PC-3 (cell line): Measurements from ENCODE around the gene MMP24OS. TPM values are rescaled to one million over a fixed set of nuclear protein-coding genes. Genes with fewer than 3 reads are reported as not detected.

Source experiments
- ATAC-seq: fragments of 200-7000 bp; cut with Tn5 transposase; 2 replicates; pipeline ENCODE4 v1.9.1; 2020; ENCODE audit warnings: mild to moderate bottlenecking, moderate library complexity
- BruUV-seq: library from RNA; stranded (reverse); fragments of 400-500 nt; replicated peaks from 2 replicates; lab custom pipeline; 2021; lab: Mats Ljungman, UMichigan
- CTCF ChIA-PET: fragments of 300-600 bp; sonication (Branson Sonifier 250); formaldehyde crosslinking; loops from one replicate; lab custom pipeline; 2022; ENCODE audit warnings: antibody characterized with exemption; lab: Charles Lee
- POLR2A ChIA-PET: fragments of 300-600 bp; sonication (Branson Sonifier 250); formaldehyde crosslinking; loops from one replicate; lab custom pipeline; 2022; ENCODE audit warnings: antibody characterized with exemption; ENCODE audit not compliant: unreplicated experiment; lab: Charles Lee
- DNase-seq: peaks from one replicate; pipeline ENCODE4 v3.0.0-alpha.2; 2015
- H2AFZ ChIP-seq: fragments of 300-600 bp; sonication (generic); 2 replicates; pipeline ENCODE4 v1.6.0; 2016; ENCODE audit warnings: antibody characterized with exemption, low read length
- H3F3A ChIP-seq: fragments of 300-600 bp; sonication (generic); one replicate; pipeline ENCODE4 v1.6.0; 2017; ENCODE audit warnings: antibody characterized with exemption, low read length, control low read depth, mild to moderate bottlenecking; ENCODE audit not compliant: unreplicated experiment
- H3K27ac ChIP-seq: fragments of 300-600 bp; sonication (generic); 2 replicates; pipeline ENCODE4 v1.5.1; 2016; ENCODE audit warnings: mild to moderate bottlenecking, low read length
- H3K27me3 ChIP-seq: fragments of 300-600 bp; sonication (generic); 2 replicates; pipeline ENCODE4 v1.6.1; 2016; ENCODE audit warnings: low read length, mixed read lengths
- H3K36me3 ChIP-seq: fragments of 300-600 bp; sonication (generic); 2 replicates; pipeline ENCODE4 v1.6.1; 2016; ENCODE audit warnings: low read depth, mixed run types, low read length, mixed read lengths
- H3K4me1 ChIP-seq: fragments of 300-600 bp; sonication (generic); 2 replicates; pipeline ENCODE4 v1.5.1; 2016; ENCODE audit warnings: low read length; ENCODE audit not compliant: insufficient read depth
- H3K4me2 ChIP-seq: fragments of 300-600 bp; sonication (generic); 2 replicates; pipeline ENCODE4 v1.6.0; 2016; ENCODE audit warnings: low read length
- H3K4me3 ChIP-seq: fragments of 300-600 bp; sonication (generic); 2 replicates; pipeline ENCODE4 v1.5.1; 2016; ENCODE audit warnings: mild to moderate bottlenecking, low read length, mixed read lengths
- H3K79me2 ChIP-seq: fragments of 300-600 bp; sonication (generic); 2 replicates; pipeline ENCODE4 v1.6.1; 2017; ENCODE audit warnings: low read length, mixed read lengths
- H3K9ac ChIP-seq: fragments of 300-600 bp; sonication (generic); 2 replicates; pipeline ENCODE4 v1.6.0; 2016; ENCODE audit warnings: mild to moderate bottlenecking, low read length
- H3K9me2 ChIP-seq: fragments of 300-600 bp; sonication (generic); replicated peaks from 2 replicates; pipeline ENCODE4 v1.6.1; 2016; ENCODE audit warnings: mixed run types, low read length, mixed read lengths
- H3K9me3 ChIP-seq: fragments of 300-600 bp; sonication (generic); 2 replicates; pipeline ENCODE4 v1.6.1; 2016; ENCODE audit warnings: low read length, mixed read lengths
- H4K20me1 ChIP-seq: fragments of 300-600 bp; sonication (generic); 2 replicates; pipeline ENCODE4 v1.6.1; 2016; ENCODE audit warnings: low read length, mixed read lengths
- EZH2 ChIP-seq: fragments of 300-600 bp; sonication (generic); IDR thresholded peaks from one replicate; pipeline ENCODE4 v1.6.1; 2017; ENCODE audit warnings: antibody characterized with exemption, mild to moderate bottlenecking, low read length; ENCODE audit not compliant: unreplicated experiment
- EZH2phosphoT487 ChIP-seq: fragments of 300-600 bp; sonication (generic); IDR thresholded peaks from 2 replicates; pipeline ENCODE4 v1.6.1; 2018; ENCODE audit warnings: mild to moderate bottlenecking, antibody characterized with exemption, low read length, borderline replicate concordance
- intact Hi-C: fragments of 100-400 bp; cut with micrococcal nuclease; formaldehyde crosslinking; loops from 2 replicates; pipeline ENCODE4 v1.9.0; 2023
- total RNA-seq: library from RNA; depleted of rRNA; stranded (reverse); fragments of >200 nt; gene quantifications from 2 replicates; pipeline ENCODE4 v1.2.3, GENCODE V29; 2014
- TF ChIP-seq, protein P1 (sequence below): fragments of 300-600 bp; sonication (generic); conservative IDR thresholded peaks from 2 replicates; pipeline ENCODE4 v1.5.1; 2017; ENCODE audit warnings: antibody characterized with exemption, low read depth, mild to moderate bottlenecking, low read length

MMP24OS gene
- total RNA-seq, 1 experiment from 2014 or later, result 19.5 TPM

DNA sequence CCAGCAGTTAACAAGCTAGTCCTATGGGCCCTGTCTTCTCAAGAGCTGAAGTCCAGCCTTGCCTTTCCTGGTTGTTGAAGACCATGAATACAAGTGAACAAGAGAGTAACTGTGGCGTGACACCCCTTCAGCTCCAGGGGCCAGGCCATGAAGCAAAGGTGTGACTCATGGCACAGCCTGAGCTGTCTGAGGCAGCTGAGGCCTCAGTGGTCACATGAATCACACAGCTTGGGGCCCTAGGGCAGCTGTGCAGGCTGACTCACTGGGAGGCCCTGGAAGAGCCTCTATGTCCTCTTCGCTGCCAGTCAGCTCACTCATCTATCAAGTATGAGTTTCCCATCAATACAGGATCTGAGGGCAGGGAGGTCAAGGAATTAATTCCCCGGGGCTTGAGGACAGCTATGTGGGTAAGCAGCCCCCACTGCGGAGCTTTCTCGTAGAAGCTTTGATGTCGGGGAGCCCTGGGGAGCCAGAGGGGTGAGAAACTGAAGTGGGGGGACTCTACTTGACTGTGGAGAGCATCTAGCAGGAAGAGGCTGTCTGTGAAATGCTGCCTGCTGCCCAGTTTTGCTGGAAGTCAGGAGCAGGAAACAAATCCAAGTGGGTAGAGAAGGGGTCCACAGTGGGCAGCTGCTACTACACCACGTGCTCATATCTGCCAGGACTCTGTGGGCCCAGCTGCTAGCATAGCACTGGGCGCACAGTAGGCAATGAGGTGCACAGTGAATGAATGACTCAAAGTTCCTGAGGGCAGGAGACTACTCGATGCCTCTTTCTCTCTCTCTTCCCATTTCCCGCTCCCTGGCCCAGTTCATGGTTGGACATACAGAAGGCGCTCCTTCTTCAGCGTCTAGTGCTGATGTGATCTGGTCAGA, 28.0 kb upstream of the MMP24OS start:
- BruUV-seq, result TSS peak; percentile 6
- Histone ChIP-seq H2AFZ (no peak overlapping the region), H4K20me1 (no peaks in the 10 kb centered on the region), H3K4me1 (peaks cover 90% of the 10 kb centered on the region), H3K36me3 (no peaks in the 10 kb centered on the region), H3K79me2 (0 out of 2 replicates have a peak, but pooled peaks cover 7% of the 10 kb centered on the region), H3K4me2 (peak overlapping the region; percentile 45), H3K4me3 (no peak overlapping the region), H3K27me3 (no peaks in the 10 kb centered on the region), H3K9me2 (no peaks in the 10 kb centered on the region), H3K9ac (peak overlapping the region; percentile 91), H3K9me3 (no peaks in the 10 kb centered on the region), H3K27ac (peak overlapping the region; percentile 98), H3F3A (peaks cover 17% of the 10 kb centered on the region)
- POLR2A ChIA-PET, result interaction anchor here (0.6 to 1.1 kb wide), 4 partner anchors 27 to 305 kb away, joined by 3 to 5 read pairs (median 4); partner anchors contain the start of gene MMP24OS
- DNase-seq (peak; percentile 100), ATAC-seq (peak; percentile 73)
- intact Hi-C loops, result loop anchor here (2.0 kb wide), 2 partner anchors 13 to 133 kb away; partner anchors contain the start of gene GDF5
- no peak for TF ChIP-seq EZH2phosphoT487
- no peak for TF ChIP-seq EZH2
- TF ChIP-seq, protein P1, sequence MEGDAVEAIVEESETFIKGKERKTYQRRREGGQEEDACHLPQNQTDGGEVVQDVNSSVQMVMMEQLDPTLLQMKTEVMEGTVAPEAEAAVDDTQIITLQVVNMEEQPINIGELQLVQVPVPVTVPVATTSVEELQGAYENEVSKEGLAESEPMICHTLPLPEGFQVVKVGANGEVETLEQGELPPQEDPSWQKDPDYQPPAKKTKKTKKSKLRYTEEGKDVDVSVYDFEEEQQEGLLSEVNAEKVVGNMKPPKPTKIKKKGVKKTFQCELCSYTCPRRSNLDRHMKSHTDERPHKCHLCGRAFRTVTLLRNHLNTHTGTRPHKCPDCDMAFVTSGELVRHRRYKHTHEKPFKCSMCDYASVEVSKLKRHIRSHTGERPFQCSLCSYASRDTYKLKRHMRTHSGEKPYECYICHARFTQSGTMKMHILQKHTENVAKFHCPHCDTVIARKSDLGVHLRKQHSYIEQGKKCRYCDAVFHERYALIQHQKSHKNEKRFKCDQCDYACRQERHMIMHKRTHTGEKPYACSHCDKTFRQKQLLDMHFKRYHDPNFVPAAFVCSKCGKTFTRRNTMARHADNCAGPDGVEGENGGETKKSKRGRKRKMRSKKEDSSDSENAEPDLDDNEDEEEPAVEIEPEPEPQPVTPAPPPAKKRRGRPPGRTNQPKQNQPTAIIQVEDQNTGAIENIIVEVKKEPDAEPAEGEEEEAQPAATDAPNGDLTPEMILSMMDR, result no peak
- CTCF ChIA-PET, result interaction anchor here (0.6 to 3.7 kb wide), 6 partner anchors 13 to 777 kb away, joined by 3 to 19 read pairs (median 4); no protein-coding TSS in a partner anchor

DNA sequence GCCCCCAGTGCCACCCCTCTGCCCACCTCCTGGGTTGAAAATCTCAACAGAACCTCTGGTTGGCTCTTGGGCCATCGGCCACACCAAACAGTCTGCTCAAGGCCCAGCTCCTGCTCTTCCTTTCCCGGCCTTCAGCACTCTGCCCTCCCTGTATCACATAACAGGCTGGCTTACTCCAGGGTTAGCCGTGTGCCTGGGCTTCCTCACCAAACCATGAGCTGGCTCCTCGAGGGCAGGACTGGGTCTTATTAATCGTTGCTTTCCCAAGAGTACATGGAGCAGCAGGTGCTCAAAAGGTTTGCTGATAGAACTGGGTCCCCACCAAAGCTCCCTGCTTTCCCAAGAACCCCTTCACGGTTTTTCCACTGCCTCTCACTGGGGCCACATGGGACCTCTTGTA, 27.0 kb upstream of the MMP24OS start:
- H3K4me3 ChIP-seq, result no peak overlapping the region
- ChIA-PET POLR2A (interaction anchor here (0.6 to 1.1 kb wide), 2 partner anchors 150 to 306 kb away, joined by 3 to 4 read pairs; no protein-coding TSS in a partner anchor), CTCF (interaction anchor here (0.9 to 3.7 kb wide), 7 partner anchors 14 to 142 kb away, joined by 3 to 19 read pairs (median 4); no protein-coding TSS in a partner anchor)
- H3K79me2 ChIP-seq, result 0 out of 2 replicates have a peak, but pooled peaks cover 7% of the 10 kb centered on the region
- ATAC-seq (no peak), DNase-seq (no peak)
- no TSS peak for BruUV-seq
- no peaks in the 10 kb centered on the region for H4K20me1 ChIP-seq
- peak overlapping the region; percentile 44 for H3K4me2 ChIP-seq
- no peaks in the 10 kb centered on the region for H3K9me3 ChIP-seq
- no peaks in the 10 kb centered on the region for H3K36me3 ChIP-seq
- TF ChIP-seq, protein P1, result no peak
- TF ChIP-seq EZH2phosphoT487 (no peak), EZH2 (no peak)
- no peaks in the 10 kb centered on the region for H3K9me2 ChIP-seq
- peaks cover 86% of the 10 kb centered on the region for H3K4me1 ChIP-seq
- peak overlapping the region; percentile 98 for H3K27ac ChIP-seq
- no peaks in the 10 kb centered on the region for H3K27me3 ChIP-seq
- H3K9ac ChIP-seq, result peak overlapping the region; percentile 91
- peaks cover 17% of the 10 kb centered on the region for H3F3A ChIP-seq
- intact Hi-C loops, result loop anchor here (2.0 kb wide), 2 partner anchors 14 to 134 kb away; partner anchors contain the start of gene GDF5
- H2AFZ ChIP-seq, result no peak overlapping the region
